Muscle of back (tissue), 13 donors: ENCODE measurements around the gene ATAD2B. TPM values are rescaled to one million over a fixed set of nuclear protein-coding genes. Genes with fewer than 3 reads are reported as not detected.
"Not testable (repeated sequence)": the region's sequence is repeated elsewhere in the genome, so short reads cannot be mapped to it uniquely, and the experiment has no call there.

Experiments used
- DNase-seq, 3 donors: peaks; one replicate each; pipeline versions ENCODE4 v3.0.0 to v3.0.0-alpha.2; 2013
- long read RNA-seq, 9 donors: transcript quantifications; one replicate each; lab custom pipeline, GENCODE V29; 2026
- polyA plus RNA-seq, 10 donors: library from polyadenylated mRNA; unstranded; fragments of 120-200 nt; gene quantifications; one replicate each; pipeline ENCODE4 v1.2.1, GENCODE V29; 2013; ENCODE audit not compliant: insufficient read length in 10 of 10

The ATAD2B gene
- 10 to 100 TPM; 10.2 to 15.5 (median 12.9) TPM for polyA plus RNA-seq
- long read RNA-seq, donor 1, partial matches to known transcripts: 0 of 1 reads
- long read RNA-seq, donor 1, other reads (novel, unspliced or antisense): 0 of 1 reads
- long read RNA-seq, donor 2: 0 reads
- long read RNA-seq, donor 3: 0 reads
- long read RNA-seq, donor 4: 0 reads
- long read RNA-seq, donor 5, partial matches to known transcripts: 0 of 17 reads
- long read RNA-seq, donor 5, other reads (novel, unspliced or antisense): 17 of 17 reads
- long read RNA-seq, donor 6: 0 reads
- long read RNA-seq, donor 7: 0 reads
- long read RNA-seq, donor 8: 0 reads
- long read RNA-seq, donor 9: 0 reads

DNA sequence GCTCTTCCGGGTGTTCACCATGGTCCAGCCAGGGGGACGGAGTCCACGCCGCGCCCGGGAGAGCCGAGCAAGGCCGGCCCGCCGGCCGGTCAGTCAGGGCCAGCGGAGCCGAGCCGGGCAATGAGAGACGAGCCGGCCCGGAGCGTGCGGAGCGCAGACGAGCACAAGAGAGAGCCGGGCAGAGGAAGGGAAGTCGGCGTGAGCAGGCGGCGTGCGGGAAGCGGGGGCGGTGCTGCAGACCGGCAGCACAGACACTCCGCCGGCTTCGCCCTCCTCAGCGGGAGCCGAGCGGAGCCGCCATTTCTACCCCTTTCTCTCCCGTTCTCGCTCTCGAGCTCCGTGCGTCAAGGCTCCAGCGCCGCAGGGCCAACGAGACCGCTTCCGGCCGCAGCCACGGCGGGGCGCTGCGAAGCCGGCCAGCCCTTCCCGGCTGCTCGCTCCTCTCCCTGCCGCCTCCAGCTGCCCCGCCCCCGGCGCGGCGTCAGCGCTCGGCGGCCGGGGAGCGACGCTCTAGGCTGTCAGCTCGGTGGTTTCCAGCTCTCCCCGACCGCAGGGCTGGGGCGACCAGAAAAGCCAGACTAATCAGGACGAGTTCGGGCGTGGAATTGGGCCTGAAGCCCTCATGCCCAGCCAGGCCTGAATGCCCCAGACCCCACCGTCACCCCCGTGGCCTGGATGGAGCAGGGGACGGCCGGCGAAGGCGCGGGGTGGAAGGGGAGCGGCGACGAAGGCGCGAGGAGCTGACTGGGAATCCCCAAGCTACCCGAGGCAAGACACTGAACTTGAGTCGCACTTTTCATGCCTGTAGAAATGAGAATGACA, at the start of gene ATAD2B:
Gene ATAD2B (minus strand): TSS at position 374 of the 822 bp plus-strand sequence. CDS start 353 bp downstream, at position 21.
- peak; percentile 97 to 99 (median 98) for DNase-seq

DNA sequence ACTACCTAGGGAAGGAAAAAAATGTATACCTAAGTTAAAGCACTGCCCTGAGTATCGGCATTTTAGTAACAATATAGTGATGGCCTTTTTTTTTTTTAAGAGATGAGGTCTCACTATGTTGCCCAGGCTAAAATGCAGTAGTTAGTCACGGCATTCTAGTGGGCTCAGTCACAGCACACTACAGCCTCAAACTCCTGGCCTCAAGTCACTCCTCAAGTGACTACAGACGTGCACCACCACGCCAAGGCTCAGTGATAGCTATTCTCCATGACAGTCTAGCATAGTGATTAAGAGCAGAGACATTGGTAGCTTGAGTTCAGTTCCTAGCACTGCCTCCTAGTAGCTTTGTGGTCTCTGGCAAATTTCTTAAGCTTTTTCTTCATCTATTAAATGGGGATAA, 40.9 kb upstream of the ATAD2B start:
- DNase-seq: no peak

DNA sequence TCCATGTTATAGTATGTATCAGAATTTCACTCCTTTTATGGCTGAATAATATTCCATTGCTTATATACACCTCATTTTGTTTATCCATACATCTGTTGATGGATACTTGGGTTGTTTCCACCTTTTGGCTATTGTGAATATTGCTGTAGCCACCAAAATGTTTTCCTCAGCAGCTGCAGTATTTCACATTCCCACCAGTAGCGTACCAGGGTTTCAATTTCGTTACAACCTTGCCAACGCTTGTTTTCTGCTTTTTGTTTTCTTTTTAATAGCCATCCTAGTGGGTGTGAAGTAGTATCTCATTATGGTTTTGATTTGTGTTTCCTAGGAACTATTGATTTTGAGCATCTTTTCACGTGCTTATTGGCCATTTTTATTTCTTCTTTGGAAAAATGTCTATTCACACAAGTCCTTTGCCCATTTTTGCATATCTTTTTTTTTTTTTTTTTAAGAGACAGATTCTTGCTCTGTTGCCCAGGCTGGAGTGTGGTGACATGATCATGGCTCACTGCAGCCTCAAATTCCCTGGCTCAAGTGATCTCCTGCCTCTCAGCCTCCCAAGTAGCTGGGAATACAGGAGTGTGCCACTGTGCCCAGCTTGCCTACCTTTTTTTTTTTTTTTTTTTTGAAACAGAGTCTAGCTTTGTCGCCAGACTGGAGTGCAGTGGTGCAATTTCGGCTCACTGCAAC, 27.5 kb upstream of the ATAD2B start:
- no peak for DNase-seq

DNA sequence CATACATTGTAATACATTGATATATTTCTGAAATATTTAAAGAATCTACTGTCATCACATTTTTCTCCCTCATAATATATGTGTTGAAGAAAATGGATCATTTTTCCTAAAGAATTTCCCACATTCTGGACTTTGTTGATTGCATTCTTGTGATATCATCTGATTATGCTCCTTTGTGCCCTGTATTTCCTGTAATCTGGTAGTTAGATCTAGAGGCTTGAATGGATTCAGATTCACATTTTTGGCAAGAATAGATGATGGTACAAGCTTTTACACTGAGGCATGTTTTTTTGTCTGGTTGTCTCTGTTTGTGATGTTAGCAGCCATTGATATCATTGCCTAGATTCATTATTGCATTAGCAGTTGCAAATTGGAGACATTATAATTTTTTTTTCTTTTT, 26.7 kb upstream of the ATAD2B start:
- DNase-seq: no peak

DNA sequence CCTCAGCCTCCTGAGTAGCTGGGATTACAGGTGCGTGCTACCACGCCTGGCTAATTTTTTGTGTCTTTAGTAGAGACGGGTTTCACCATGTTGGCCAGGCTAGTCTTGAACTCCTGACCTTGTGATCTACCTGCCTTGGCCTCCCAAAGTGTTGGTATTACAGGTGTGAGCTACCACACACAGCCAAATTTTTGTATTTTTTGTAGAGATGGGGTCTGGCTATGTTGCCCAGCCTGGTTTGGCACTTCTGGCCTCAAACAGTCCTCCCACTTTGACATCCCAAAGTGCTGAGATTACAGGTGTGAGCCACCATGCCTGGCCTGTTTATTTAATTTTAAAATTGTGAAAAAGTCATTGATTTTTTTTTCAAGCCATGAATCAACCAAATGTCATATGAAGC, 25.6 kb upstream of the ATAD2B start:
- DNase-seq: not testable (repeated sequence)

DNA sequence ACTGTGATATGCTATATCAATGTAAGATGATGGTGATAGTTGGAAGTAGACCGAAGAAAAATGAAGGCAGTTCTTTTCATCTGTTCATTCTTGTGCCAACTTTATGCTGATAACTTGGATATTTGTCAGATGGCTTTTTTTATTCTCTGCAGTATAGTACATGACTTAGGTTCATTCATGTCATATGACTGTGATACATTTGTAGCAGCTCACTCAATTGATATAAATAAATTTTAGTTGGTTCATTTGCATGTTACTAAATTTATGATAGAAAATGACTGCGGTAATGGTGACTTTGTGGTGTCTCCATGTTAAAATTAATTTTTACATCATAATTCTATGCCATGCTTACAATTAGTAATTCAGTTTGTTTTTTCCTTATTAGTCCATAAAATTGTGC, 20.4 kb upstream of the ATAD2B start:
- no peak for DNase-seq

DNA sequence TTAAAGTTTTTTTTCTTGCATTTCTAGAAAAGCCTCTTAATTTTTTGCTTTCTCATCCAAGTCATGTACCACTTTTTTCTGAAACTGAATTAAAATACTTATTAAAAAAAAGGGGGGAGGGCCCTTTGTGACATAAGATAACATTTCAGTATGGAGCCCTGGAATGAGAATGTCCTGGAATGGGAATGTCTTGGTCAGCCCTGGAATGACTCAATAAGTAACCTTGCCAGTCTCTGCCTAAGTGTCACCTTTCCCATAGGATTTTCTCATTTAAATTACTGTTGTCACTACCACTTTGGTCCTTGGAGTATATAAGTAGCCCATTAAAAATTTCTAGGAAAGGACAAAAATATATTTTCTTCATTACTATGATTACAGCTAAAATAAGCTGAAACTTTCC, 18.1 kb upstream of the ATAD2B start:
- DNase-seq: no peak

DNA sequence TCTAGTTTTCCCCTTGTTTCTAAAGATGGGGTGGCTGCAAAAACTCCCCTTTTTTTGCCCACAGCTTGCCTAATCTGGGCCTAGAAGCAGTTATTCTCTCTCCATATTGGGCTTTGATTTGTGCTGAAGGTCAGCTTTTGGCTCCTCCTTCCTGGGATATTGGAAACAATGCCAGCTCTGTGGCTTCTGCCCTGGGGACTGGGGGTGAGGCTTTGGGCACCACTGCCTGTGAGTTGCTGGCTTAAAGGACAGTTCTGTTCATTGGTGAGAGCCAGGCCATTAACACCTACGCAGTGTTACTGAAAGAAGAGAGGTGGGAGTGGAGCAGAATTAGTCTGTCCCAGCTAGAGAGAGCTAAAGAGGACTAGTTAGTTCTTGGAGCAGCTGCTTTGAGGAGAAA, 17.6 kb upstream of the ATAD2B start:
- no peak for DNase-seq

DNA sequence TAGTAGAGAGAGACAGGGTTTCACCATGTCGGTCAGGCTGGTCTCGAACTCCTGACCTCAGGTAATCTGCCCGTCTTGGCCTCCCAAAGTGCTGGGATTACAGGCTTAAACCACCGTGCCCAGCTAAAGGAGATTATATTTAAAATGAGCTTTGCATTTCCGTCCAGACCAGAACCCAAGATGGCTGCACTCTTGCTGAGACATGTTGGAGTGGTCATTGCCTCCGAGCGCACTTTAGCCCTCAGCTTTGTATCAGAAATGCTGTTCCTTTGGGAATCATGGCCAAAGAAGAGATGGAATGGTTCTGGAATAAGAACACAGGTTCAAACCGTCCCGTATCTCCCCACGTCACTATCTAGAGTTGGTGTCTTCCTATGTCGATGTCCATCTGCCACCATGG, 16.7 kb upstream of the ATAD2B start:
- DNase-seq: no peak

DNA sequence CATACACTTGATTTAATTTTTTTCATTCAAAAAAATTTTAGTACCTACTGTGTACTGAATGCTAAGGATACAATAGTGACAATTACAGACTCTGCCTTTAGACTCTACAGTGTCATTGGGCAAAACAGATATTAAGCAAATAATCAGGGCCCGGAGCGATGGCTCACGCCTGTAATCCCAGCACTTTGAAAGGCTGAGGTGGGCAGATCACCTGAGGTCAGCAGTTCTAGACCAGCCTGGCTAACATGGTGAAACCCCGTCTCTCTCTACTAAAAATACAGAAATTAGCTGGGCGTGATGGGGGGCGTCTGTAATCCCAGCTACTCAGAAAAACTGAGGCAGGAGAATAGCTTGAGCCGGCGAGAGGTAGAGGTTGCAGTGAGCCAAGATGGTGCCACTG, 14.7 kb upstream of the ATAD2B start:
- no peak for DNase-seq

DNA sequence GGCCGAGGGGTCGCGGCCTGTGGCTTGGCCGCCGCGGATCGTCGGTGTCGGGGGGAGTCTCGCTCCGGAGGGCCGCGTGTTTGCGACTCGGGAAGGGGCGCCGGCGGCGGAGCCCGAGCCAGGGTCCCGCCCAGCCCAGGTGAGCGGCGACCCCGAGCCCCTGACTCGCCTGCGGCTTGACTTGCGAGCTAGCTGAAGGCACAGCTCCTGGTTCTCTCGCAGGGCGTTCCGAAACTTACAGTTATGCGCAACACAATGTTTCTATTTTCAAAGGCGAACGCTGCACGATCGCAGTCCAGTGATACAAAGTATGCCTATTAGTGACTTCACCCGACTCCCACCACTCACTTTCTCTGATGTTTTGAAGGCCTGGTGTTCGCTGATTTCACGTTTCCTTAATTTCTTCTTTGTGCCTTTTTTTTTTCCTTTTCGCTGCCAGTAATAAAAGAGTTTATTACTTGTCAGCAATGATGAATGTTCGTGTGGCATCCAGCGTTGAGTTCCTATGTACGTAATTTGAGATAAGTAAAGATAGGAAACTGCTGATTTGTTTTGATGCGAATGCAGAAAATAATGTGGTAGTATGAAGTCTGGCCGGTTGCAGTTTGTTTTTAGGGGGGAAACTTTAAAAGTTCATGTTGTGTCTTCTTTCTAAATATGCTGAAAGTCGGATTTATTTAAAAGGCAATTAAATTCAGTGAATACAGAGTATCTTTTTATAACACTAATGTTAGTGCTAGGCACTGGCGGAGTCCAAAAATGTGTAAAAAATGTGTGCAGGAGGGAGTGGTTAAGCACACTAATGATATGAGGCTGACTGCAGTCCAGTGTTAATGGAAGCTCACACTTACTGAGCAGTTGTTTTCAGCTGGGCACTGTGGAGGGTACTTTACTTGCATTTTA, 14.0 kb upstream of the ATAD2B start:
- DNase-seq: peak; percentile 28 to 86 (median 58)

DNA sequence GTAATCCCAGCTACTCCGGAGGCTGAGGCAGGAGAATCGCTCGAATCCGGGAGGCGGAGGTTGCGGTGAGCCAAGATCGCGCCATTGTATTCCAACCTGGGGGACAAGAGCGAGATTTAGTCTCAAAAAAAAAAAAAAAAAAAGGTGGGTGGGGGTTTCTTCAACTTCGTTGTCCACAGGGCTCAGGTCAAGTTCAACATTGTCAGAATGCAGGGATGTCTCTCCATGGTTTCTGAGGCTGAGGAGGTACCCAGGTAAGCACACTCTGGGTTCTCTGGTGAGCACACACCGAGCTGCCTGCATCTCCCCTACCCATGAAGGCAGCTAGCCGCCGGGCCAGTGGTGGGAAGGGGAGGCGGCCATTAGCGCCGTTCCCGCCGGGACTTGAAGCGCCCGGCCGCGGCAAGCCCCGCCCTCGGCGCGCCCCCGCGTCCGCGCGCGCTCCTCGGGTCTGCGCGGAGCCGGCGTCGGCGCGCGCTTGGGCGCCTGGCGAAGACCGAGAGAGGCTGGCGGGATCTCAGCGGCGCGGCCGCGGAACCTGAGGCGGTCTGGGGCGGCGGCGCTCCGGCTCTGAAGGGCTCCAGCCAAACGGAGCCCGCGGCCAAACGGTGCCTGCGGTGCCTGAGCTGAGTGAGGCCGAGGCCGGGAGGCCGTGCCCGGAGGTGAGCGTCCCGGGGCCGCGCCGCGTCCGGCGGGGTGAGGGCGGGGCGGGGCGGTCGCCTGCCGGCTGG, 13.2 kb upstream of the ATAD2B start, which contains the start of gene UBXN2A:
Gene UBXN2A (plus strand): TSS at position 477 of the 731 bp plus-strand sequence. CDS start 17,852 bp downstream, outside the sequence.
- DNase-seq: peak; percentile 88 to 95 (median 94)

DNA sequence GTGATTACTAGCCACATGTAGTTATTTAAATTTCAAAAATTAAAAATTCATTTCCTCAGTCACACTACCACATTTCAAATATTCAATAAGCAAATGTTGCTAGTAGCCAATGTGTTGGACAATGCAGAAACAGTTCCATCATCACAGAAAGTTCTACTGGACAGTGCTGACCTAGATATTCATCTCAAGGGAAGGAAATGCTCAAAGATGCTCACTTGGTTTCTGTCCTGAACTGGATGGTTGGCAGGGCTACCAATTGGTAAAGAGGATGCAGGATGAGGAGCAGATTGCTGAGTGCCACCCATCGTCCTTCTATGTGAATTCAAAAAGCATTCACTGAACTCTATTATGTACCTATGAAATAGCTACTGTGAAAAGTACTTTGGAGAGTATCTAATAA, 7.3 kb upstream of the ATAD2B start:
- no peak for DNase-seq

DNA sequence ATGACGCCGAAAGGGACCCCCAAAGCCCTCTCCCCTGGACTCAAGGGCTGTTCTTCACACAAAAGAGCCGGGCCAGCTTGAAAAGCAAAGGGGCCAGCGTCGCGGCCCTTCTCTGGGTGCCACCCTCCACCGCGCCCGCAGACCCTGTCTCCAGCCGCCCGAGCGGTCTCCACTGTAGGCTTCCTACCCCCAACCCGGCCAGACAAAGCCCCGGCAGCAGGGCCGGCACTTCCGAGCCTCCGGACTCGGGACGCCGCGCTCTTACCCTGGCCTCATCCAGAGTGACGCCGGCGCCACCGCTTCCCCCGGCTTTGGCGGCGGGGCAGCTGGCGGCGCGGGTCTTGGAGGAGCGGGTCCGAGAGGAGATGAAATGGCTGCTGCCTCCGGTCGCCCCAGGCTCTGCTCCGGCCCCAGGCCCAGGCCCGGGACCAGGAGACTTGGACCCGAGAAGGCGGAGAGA, 603 bp downstream of the ATAD2B start:
- peak in 1 of 3 donors; percentile 21 for DNase-seq

DNA sequence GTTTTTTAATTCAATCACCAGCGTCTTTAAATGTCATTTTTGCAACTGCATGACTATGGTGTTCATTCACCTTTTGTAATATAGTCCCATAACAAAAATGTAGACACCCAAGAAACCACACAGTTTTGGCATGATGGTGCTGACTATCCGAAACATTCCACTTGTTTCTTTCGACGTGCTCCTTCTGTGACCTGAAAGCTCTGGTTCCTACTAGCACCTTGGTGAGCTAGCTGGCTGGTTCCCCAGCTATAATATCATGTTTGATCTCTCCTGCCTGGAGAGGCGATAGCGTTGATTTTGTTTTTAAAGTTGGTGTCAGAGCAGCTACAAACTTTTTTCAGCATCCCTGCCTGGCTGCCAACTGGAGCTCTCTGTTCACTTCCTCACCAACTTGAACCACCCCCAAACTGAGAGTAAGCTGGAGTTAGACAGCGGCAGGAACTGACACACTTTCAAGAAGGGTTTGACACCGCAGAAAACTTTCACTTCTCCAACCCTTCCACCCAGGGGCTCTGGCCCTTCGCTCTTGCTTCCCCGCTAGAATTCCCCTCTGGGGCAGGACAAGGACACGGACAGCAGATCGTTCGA, 1.1 kb downstream of the ATAD2B start:
- DNase-seq: peak; percentile 59 to 85 (median 73)

DNA sequence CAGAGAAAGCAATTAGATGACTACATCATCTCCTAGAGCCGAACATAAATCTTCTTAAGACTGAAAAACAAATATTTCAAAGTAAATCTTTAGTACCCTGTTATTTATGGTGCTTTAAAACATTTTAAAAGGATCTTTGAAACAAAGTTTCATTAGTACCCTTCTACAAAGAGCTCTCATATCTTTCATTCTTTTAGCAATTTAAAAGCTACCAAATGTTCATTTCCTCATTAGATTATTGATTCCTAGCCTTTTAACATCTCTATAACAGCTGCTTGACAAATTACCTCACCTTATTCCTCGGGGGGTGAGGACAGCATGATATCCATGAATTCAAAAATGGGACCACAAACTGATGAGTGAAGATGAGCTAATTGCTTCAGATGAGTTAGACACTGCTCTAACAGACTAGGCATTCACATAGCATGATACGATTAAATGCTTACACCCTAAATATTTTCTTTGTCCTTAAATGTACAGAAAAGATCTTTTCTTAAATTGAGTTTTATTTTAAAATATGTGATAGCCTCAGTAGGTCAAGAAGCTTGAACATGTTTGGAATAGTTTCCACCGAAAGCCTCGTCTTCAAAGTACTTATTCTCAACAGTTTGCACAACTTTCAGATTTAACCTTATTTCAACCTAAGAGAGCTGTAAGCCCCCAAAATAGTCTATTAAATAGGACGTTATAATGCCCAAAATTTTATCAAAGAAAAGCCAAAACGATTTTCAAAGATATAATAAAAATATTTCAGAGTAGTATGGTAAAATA, 2.1 kb downstream of the ATAD2B start:
- no peak for DNase-seq

DNA sequence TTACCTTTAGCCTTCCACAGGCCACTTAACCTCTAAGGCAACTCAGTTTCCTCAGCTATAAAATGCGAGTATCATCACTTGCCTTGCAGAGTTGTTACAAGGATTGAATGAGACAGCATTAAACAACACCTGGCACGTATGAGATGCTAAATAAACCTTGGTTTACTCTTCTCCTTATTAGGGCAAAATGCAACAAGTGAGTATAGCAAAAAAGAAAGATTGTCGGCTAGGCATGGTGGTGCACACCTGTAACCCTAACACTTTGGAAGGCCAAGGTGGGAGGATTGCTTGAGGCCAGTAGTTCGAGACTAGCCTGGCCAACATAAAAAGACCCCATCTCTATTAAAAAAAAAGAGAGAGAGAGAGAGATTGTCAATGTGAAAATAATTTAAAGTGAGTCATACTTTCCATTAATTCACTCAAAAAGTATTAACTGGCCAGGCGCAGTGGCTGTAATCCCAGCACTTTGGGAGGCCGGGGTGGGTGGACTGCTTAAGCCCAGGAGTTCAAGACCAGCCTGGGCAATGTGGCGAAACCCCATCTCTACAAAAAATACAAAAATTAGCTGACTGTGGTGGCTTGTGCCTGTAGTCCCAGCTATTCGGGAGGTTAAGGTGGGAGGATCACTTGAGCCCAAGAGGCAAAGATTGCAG, 8.0 kb downstream of the ATAD2B start:
- DNase-seq: no peak

DNA sequence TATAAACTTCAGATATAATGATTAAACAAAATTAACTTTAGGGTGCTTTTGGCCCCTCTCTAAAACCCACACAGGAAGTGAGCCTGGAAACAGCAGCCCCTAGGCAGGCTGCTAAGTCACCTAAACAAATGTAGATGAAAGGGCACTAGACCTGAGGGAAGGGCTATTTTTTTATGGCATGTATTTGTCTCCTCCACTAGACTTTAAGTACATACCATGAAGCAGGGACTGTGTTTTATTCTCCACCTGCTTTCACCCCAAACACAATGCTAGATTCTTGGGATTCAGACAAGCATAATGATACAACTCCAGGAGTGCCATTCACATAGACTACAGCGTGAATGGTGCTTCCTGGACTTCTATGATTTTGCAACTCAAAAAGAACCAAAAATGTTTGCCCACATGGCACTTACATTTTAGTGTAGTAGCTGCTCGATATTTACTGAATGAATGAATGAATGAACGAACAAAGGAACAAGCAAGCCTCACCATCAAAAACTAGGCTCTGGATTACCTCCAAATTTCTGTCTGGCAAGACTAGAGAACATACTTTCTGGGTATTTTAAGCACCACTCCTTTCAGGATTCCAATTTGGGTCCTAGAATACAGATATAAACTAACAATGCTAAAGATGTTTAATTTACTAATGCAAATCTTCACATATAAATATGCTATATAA, 10.1 kb downstream of the ATAD2B start:
- no peak for DNase-seq
